GM23338 (cell line): Measurements from ENCODE around the gene ALDH3A2. TPM values are rescaled to one million over a fixed set of nuclear protein-coding genes. Genes with fewer than 3 reads are reported as not detected.

ENCODE experiments used
- ATAC-seq: fragments of 200-7000 bp; cut with Tn5 transposase; 3 replicates; pipeline ENCODE4 v1.9.1; 2020
- DNase-seq: peaks from one replicate; pipeline ENCODE4 v3.0.0-alpha.2; 2015; ENCODE audit warnings: low spot score
- H2AFZ ChIP-seq: fragments of 200-600 bp; sonication (generic); 2 replicates; pipeline ENCODE4 v1.8.0; 2016; ENCODE audit warnings: antibody characterized with exemption, mild to moderate bottlenecking, moderate library complexity
- H3F3A ChIP-seq: fragments of 200-600 bp; sonication (generic); replicated peaks from 2 replicates; pipeline ENCODE4 v1.8.0; 2017; ENCODE audit warnings: antibody characterized with exemption, mixed run types, low read depth
- H3K27ac ChIP-seq: fragments of 200-600 bp; sonication (generic); 2 replicates; pipeline ENCODE4 v1.6.1; 2016; ENCODE audit warnings: low read depth
- H3K27me3 ChIP-seq: fragments of 200-600 bp; sonication (generic); 2 replicates; pipeline ENCODE4 v1.8.0; 2016; ENCODE audit warnings: mild to moderate bottlenecking, mixed run types, moderate library complexity; ENCODE audit not compliant: insufficient read depth
- H3K36me3 ChIP-seq: fragments of 200-600 bp; sonication (generic); 2 replicates; pipeline ENCODE4 v1.8.0; 2016; ENCODE audit warnings: mild to moderate bottlenecking; ENCODE audit not compliant: insufficient read depth
- H3K4me1 ChIP-seq: fragments of 200-600 bp; sonication (generic); 2 replicates; pipeline ENCODE4 v1.8.0; 2016; ENCODE audit warnings: mild to moderate bottlenecking, moderate library complexity; ENCODE audit not compliant: insufficient read depth
- H3K4me2 ChIP-seq: fragments of 200-600 bp; sonication (generic); 2 replicates; pipeline ENCODE4 v1.7.1; 2017; ENCODE audit warnings: mixed run types
- H3K4me3 ChIP-seq: fragments of 200-600 bp; sonication (generic); 2 replicates; pipeline ENCODE4 v1.6.1; 2016; ENCODE audit warnings: mixed run types
- H3K79me2 ChIP-seq: fragments of 200-600 bp; sonication (generic); replicated peaks from 2 replicates; pipeline ENCODE4 v1.8.0; 2017; ENCODE audit warnings: mild to moderate bottlenecking; ENCODE audit not compliant: insufficient read depth
- H3K9me2 ChIP-seq: fragments of 200-600 bp; sonication (generic); 2 replicates; pipeline ENCODE4 v1.8.0; 2017; ENCODE audit not compliant: insufficient read depth
- H4K20me1 ChIP-seq: fragments of 200-600 bp; sonication (generic); replicated peaks from 2 replicates; pipeline ENCODE4 v1.8.0; 2017; ENCODE audit warnings: mild to moderate bottlenecking; ENCODE audit not compliant: insufficient read depth
- H3K27ac Mint-ChIP-seq: 2 replicates; pipeline ENCODE4 v1.8.0; 2020; ENCODE audit warnings: inconsistent platforms, mild to moderate bottlenecking, moderate library complexity, mixed read lengths
- H3K27me3 Mint-ChIP-seq: 3 replicates; pipeline ENCODE4 v1.8.0; 2022; ENCODE audit warnings: low read depth, mild to moderate bottlenecking, moderate library complexity, mixed read lengths, inconsistent platforms; ENCODE audit not compliant: insufficient read depth, poor library complexity
- H3K36me3 Mint-ChIP-seq: 3 replicates; pipeline ENCODE4 v1.8.0; 2021; ENCODE audit warnings: low read depth, mild to moderate bottlenecking, inconsistent platforms, moderate library complexity, mixed read lengths
- H3K4me1 Mint-ChIP-seq: 3 replicates; pipeline ENCODE4 v1.8.0; 2020; ENCODE audit warnings: mild to moderate bottlenecking, inconsistent platforms, mixed read lengths
- H3K4me3 Mint-ChIP-seq: 3 replicates; pipeline ENCODE4 v1.8.0; 2021; ENCODE audit warnings: moderate library complexity, mild to moderate bottlenecking, inconsistent platforms, mixed read lengths
- H3K9me3 Mint-ChIP-seq: 3 replicates; pipeline ENCODE4 v1.8.0; 2020; ENCODE audit warnings: moderate library complexity, mild to moderate bottlenecking, inconsistent platforms, mixed read lengths
- CREB1 ChIP-seq: fragments of 250-450 bp; sonication (Bioruptor Pico); IDR thresholded peaks from 2 replicates; pipeline ENCODE4 v1.5.0; 2020; ENCODE audit warnings: low read depth, mild to moderate bottlenecking, moderate library complexity
- EZH2phosphoT487 ChIP-seq: fragments of 200-600 bp; sonication (generic); IDR thresholded peaks from one replicate; pipeline ENCODE4 v1.8.1; 2018; ENCODE audit warnings: antibody characterized with exemption; ENCODE audit not compliant: unreplicated experiment
- POLR2AphosphoS5 ChIP-seq: IDR thresholded peaks from 2 replicates; pipeline ENCODE4 v1.6.1; 2016; ENCODE audit warnings: antibody characterized with exemption, low read depth
- ZNF114 ChIP-seq: fragments of 250-450 bp; sonication (Bioruptor Pico); IDR thresholded peaks from 2 replicates; pipeline ENCODE4 v1.5.0; 2020; ENCODE audit warnings: mild to moderate bottlenecking, moderate library complexity
- polyA plus RNA-seq: library from polyadenylated mRNA; unstranded; fragments of >200 nt; fragmentation: Nextera tagmentation; extraction: Ambion mirVana; gene quantifications from 2 replicates; pipeline ENCODE4 v1.2.1, GENCODE V29; 2016
- total RNA-seq: library from RNA; depleted of rRNA; stranded (reverse); fragments of >200 nt; shearing (Covaris generic); gene quantifications from 2 replicates; pipeline ENCODE4 v1.2.3, GENCODE V29; 2014
- TF ChIP-seq, protein P1 (sequence below): IDR thresholded peaks from one replicate; pipeline ENCODE4 v1.6.1; 2018; ENCODE audit warnings: antibody characterized with exemption; ENCODE audit not compliant: unreplicated experiment
- TF ChIP-seq, protein P2 (sequence below): fragments of 250-450 bp; sonication (Bioruptor Pico); IDR thresholded peaks from 2 replicates; pipeline ENCODE4 v1.5.0; 2020; ENCODE audit warnings: mild to moderate bottlenecking, moderate library complexity

Gene ALDH3A2
- total and polyA plus RNA-seq, 2 experiments from 2014 or later: 31.3 to 159 TPM

DNA sequence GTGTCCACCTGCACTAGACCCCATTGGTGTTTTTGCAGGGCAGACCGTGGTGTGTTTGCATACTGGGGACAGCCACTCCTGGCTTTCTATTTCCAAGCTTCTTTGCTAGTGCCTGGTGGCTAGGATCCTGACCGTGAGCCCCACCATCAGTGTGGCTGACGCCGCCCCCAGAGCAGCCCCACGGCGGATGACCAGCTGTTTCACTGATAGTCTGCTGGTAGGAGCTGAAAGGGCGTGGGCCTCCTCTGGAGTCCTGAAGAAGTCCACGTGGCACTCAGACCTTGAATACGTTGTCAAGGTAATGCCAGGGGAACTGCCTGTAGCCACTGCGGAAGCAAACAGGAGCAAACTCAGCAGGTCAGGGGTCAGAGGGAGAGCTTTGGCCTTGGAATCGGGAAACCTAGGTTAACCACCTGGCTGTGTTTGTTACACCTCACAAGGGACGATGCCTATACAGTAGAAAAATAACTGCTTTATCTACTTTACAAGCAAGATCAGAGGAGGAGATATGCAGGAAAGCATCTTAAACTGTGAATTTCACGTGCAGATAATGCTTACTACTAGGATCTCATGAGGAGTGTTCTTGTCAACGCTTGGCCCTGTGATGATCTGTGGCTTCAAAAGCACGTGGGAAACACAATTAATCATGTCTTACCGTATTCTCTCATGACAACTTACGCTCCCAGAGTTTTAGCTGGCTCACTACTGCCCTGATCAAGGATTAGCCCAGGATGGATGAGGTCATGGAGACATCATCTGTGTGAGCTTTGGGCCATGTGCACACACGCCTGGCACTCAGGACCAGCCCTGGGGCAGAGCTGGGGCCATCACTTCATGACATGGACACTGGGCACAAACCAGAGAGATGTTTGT lies 30.3 kb downstream of the ALDH3A2 start:
- H2AFZ ChIP-seq: no peak overlapping the region
- no peaks in the 10 kb centered on the region for H4K20me1 ChIP-seq
- no peak overlapping the region for H3K4me2 ChIP-seq
- peaks cover 27% of the 10 kb centered on the region for H3K36me3 ChIP-seq
- no peak overlapping the region for H3K4me3 ChIP-seq
- no peak overlapping the region for H3K27ac ChIP-seq
- Mint-ChIP-seq H3K36me3 (peaks cover 91% of the 10 kb centered on the region), H3K9me3 (peaks cover 66% of the 10 kb centered on the region), H3K4me1 (no peaks in the 10 kb centered on the region), H3K27ac (no peak overlapping the region), H3K27me3 (peaks cover 9% of the 10 kb centered on the region), H3K4me3 (no peak overlapping the region)
- ATAC-seq: no peak
- no peaks in the 10 kb centered on the region for H3K79me2 ChIP-seq
- no peaks in the 10 kb centered on the region for H3K27me3 ChIP-seq
- DNase-seq: no peak
- no peaks in the 10 kb centered on the region for H3F3A ChIP-seq
- TF ChIP-seq POLR2AphosphoS5 (no peak), CREB1 (no peak), ZNF114 (no peak), EZH2phosphoT487 (no peak)
- TF ChIP-seq, protein P1, sequence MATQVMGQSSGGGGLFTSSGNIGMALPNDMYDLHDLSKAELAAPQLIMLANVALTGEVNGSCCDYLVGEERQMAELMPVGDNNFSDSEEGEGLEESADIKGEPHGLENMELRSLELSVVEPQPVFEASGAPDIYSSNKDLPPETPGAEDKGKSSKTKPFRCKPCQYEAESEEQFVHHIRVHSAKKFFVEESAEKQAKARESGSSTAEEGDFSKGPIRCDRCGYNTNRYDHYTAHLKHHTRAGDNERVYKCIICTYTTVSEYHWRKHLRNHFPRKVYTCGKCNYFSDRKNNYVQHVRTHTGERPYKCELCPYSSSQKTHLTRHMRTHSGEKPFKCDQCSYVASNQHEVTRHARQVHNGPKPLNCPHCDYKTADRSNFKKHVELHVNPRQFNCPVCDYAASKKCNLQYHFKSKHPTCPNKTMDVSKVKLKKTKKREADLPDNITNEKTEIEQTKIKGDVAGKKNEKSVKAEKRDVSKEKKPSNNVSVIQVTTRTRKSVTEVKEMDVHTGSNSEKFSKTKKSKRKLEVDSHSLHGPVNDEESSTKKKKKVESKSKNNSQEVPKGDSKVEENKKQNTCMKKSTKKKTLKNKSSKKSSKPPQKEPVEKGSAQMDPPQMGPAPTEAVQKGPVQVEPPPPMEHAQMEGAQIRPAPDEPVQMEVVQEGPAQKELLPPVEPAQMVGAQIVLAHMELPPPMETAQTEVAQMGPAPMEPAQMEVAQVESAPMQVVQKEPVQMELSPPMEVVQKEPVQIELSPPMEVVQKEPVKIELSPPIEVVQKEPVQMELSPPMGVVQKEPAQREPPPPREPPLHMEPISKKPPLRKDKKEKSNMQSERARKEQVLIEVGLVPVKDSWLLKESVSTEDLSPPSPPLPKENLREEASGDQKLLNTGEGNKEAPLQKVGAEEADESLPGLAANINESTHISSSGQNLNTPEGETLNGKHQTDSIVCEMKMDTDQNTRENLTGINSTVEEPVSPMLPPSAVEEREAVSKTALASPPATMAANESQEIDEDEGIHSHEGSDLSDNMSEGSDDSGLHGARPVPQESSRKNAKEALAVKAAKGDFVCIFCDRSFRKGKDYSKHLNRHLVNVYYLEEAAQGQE: no peak
- TF ChIP-seq, protein P2, sequence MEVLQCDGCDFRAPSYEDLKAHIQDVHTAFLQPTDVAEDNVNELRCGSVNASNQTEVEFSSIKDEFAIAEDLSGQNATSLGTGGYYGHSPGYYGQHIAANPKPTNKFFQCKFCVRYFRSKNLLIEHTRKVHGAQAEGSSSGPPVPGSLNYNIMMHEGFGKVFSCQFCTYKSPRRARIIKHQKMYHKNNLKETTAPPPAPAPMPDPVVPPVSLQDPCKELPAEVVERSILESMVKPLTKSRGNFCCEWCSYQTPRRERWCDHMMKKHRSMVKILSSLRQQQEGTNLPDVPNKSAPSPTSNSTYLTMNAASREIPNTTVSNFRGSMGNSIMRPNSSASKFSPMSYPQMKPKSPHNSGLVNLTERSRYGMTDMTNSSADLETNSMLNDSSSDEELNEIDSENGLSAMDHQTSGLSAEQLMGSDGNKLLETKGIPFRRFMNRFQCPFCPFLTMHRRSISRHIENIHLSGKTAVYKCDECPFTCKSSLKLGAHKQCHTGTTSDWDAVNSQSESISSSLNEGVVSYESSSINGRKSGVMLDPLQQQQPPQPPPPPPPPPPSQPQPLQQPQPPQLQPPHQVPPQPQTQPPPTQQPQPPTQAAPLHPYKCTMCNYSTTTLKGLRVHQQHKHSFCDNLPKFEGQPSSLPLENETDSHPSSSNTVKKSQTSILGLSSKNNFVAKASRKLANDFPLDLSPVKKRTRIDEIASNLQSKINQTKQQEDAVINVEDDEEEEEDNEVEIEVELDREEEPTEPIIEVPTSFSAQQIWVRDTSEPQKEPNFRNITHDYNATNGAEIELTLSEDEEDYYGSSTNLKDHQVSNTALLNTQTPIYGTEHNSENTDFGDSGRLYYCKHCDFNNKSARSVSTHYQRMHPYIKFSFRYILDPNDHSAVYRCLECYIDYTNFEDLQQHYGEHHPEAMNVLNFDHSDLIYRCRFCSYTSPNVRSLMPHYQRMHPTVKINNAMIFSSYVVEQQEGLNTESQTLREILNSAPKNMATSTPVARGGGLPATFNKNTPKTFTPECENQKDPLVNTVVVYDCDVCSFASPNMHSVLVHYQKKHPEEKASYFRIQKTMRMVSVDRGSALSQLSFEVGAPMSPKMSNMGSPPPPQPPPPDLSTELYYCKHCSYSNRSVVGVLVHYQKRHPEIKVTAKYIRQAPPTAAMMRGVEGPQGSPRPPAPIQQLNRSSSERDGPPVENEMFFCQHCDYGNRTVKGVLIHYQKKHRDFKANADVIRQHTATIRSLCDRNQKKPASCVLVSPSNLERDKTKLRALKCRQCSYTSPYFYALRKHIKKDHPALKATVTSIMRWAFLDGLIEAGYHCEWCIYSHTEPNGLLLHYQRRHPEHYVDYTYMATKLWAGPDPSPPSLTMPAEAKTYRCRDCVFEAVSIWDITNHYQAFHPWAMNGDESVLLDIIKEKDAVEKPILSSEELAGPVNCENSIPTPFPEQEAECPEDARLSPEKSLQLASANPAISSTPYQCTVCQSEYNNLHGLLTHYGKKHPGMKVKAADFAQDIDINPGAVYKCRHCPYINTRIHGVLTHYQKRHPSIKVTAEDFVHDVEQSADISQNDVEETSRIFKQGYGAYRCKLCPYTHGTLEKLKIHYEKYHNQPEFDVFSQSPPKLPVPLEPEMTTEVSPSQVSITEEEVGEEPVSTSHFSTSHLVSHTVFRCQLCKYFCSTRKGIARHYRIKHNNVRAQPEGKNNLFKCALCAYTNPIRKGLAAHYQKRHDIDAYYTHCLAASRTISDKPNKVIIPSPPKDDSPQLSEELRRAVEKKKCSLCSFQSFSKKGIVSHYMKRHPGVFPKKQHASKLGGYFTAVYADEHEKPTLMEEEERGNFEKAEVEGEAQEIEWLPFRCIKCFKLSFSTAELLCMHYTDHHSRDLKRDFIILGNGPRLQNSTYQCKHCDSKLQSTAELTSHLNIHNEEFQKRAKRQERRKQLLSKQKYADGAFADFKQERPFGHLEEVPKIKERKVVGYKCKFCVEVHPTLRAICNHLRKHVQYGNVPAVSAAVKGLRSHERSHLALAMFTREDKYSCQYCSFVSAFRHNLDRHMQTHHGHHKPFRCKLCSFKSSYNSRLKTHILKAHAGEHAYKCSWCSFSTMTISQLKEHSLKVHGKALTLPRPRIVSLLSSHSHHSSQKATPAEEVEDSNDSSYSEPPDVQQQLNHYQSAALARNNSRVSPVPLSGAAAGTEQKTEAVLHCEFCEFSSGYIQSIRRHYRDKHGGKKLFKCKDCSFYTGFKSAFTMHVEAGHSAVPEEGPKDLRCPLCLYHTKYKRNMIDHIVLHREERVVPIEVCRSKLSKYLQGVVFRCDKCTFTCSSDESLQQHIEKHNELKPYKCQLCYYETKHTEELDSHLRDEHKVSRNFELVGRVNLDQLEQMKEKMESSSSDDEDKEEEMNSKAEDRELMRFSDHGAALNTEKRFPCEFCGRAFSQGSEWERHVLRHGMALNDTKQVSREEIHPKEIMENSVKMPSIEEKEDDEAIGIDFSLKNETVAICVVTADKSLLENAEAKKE (CRISPR knock-in tag): no peak
- no peaks in the 10 kb centered on the region for H3K4me1 ChIP-seq
- no peaks in the 10 kb centered on the region for H3K9me2 ChIP-seq
